Astrocyte (in vitro differentiated cells and primary cell): ENCODE measurements around the gene MAPKAPK3.

Source experiments
- CTCF ChIP-seq: IDR thresholded peaks from 2 replicates; pipeline ENCODE4 v1.5.1; 2011; ENCODE audit warnings: low read depth, mild to moderate bottlenecking, inconsistent platforms, low read length, moderate library complexity; ENCODE audit not compliant: insufficient read depth
- EZH2 ChIP-seq: IDR thresholded peaks from 2 replicates; pipeline ENCODE4 v1.6.1; 2012; ENCODE audit warnings: mild to moderate bottlenecking, low read length, inconsistent platforms; ENCODE audit not compliant: insufficient read depth

DNA sequence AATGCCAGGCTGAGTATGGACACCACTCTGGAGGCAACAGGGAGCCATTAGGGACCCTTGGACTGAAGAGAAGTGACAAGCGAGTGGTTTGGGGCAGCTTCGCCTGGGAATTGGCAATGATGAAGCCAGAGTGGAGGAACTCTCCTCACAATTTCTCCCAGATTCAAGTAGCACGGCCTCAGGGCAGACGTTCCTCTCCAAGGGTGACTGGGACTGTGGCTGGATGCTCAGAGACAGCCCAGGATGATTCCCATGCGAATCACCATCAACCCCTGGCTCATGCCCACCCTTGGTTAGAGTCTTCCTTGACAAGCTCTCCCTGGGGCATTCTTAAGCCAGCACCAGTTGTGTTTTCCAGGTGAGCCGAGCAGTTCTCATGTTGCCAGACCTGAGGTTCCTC is 41.5 kb downstream of the MAPKAPK3 start:
- TF ChIP-seq CTCF: no peak
- no peak for TF ChIP-seq EZH2
